Measurements from ENCODE around the gene SEBOX. TPM values are rescaled to one million over a fixed set of nuclear protein-coding genes. Genes with fewer than 3 reads are reported as not detected.
"Not testable (repeated sequence)": the region's sequence is repeated elsewhere in the genome, so short reads cannot be mapped to it uniquely, and the experiment has no call there.

SEBOX gene
- total RNA-seq, 1 donor from 2014 or later = not detected

GRCh38 chr17:28340374-28340773, 24.6 kb downstream of the SEBOX start:
- DNase-seq = no peak

- DNase-seq = no peak
These were observed 25.6 kb downstream of the SEBOX start for GRCh38 chr17:28339431-28339830.

GRCh38 chr17:28338769-28339212, 26.2 kb downstream of the SEBOX start:
- DNase-seq = not testable (repeated sequence)

- DNase-seq = no peak
These were observed 26.8 kb downstream of the SEBOX start for GRCh38 chr17:28338056-28338768.

- peak; percentile 84 for DNase-seq
These were observed 28.8 kb downstream of the SEBOX start for GRCh38 chr17:28335959-28336871.

GRCh38 chr17:28335201-28335958, 29.6 kb downstream of the SEBOX start, which contains the start of the genes IFT20 and TNFAIP1:
IFT20 (minus strand) TSS chr17:28335472; CDS start chr17:28331985, 3,487 bp downstream.
TNFAIP1 (plus strand) TSS chr17:28335761; CDS start chr17:28339522, 3,761 bp downstream.
- DNase-seq = peak; percentile 100

- DNase-seq = no peak
These were observed 30.3 kb downstream of the SEBOX start for GRCh38 chr17:28334666-28335200.

- DNase-seq = no peak
These were observed 30.8 kb downstream of the SEBOX start for GRCh38 chr17:28334171-28334570.

GRCh38 chr17:28333083-28333746, 31.8 kb downstream of the SEBOX start:
- DNase-seq = no peak

GRCh38 chr17:28331891-28332420, 33.0 kb downstream of the SEBOX start:
- DNase-seq = no peak

GRCh38 chr17:28330671-28331070, 34.3 kb downstream of the SEBOX start:
- DNase-seq = no peak

GRCh38 chr17:28328325-28328724, 36.7 kb downstream of the SEBOX start:
- DNase-seq = no peak

- no peak for DNase-seq
These were observed 37.3 kb downstream of the SEBOX start for GRCh38 chr17:28327709-28328108.

- DNase-seq = no peak
These were observed 37.9 kb downstream of the SEBOX start for GRCh38 chr17:28327031-28327607.

- no peak for DNase-seq
These were observed 38.9 kb downstream of the SEBOX start for GRCh38 chr17:28326114-28326513.

GRCh38 chr17:28325211-28325610, 39.8 kb downstream of the SEBOX start:
- DNase-seq = no peak

GRCh38 chr17:28324781-28325180, 40.2 kb downstream of the SEBOX start:
- DNase-seq = no peak

GRCh38 chr17:28324267-28324745, 40.7 kb downstream of the SEBOX start:
- no peak for DNase-seq

GRCh38 chr17:28320215-28321061, 44.6 kb downstream of the SEBOX start:
- no peak for DNase-seq

- no peak for DNase-seq
These were observed 45.4 kb downstream of the SEBOX start for GRCh38 chr17:28319598-28319935.
